ENCODE measurements around the gene SLC23A1.

Gene SLC23A1

GRCh38 chr5:139406963-139407362 lies 23.9 kb upstream of the SLC23A1 start:
- DNase-seq: no peak

- DNase-seq: no peak
These were observed 21.4 kb upstream of the SLC23A1 start for GRCh38 chr5:139404484-139404840.

- DNase-seq: peak; percentile 89
These were observed 20.8 kb upstream of the SLC23A1 start, which contains the start of gene SPATA24 for GRCh38 chr5:139403787-139404483. TSS of gene SPATA24 (minus strand) at chr5:139404089. CDS start at chr5:139404060, 29 bp downstream.

GRCh38 chr5:139403418-139403786 lies 20.3 kb upstream of the SLC23A1 start:
- DNase-seq: no peak

GRCh38 chr5:139402561-139403158 lies 19.6 kb upstream of the SLC23A1 start:
- no peak for DNase-seq

GRCh38 chr5:139401546-139401945 lies 18.4 kb upstream of the SLC23A1 start:
- no peak for DNase-seq

GRCh38 chr5:139399501-139400121 lies 16.5 kb upstream of the SLC23A1 start:
- no peak for DNase-seq

- no peak for DNase-seq
These were observed 14.8 kb upstream of the SLC23A1 start for GRCh38 chr5:139397921-139398320.

- DNase-seq: no peak
These were observed 13.6 kb upstream of the SLC23A1 start for GRCh38 chr5:139396691-139397090.

GRCh38 chr5:139395844-139396640 lies 12.9 kb upstream of the SLC23A1 start:
- no peak for DNase-seq

- no peak for DNase-seq
These were observed 11.8 kb upstream of the SLC23A1 start, which contains the start of gene PROB1 for GRCh38 chr5:139394654-139395566. TSS of gene PROB1 (minus strand) at chr5:139395104. CDS start at chr5:139395081, 23 bp downstream.

- no peak for DNase-seq
These were observed 11.1 kb upstream of the SLC23A1 start for GRCh38 chr5:139394123-139394653.

GRCh38 chr5:139393497-139394122 lies 10.5 kb upstream of the SLC23A1 start:
- no peak for DNase-seq

- DNase-seq: no peak
These were observed 9.8 kb upstream of the SLC23A1 start for GRCh38 chr5:139392678-139393496.

- no peak for DNase-seq
These were observed 9.2 kb upstream of the SLC23A1 start for GRCh38 chr5:139392324-139392677.

- no peak for DNase-seq
These were observed 8.7 kb upstream of the SLC23A1 start for GRCh38 chr5:139391570-139392323.

GRCh38 chr5:139390639-139391569 lies 7.8 kb upstream of the SLC23A1 start:
- no peak for DNase-seq

All from NCI-H1092 (cell line).